Ishikawa (cell line): Measurements from ENCODE around the gene CLRN1.

Source experiments
- EP300 ChIP-seq: IDR thresholded peaks from 2 replicates; pipeline ENCODE4 v1.6.1; 2012; ENCODE audit warnings: borderline replicate concordance
- TAF1 ChIP-seq: IDR thresholded peaks from 2 replicates; pipeline ENCODE4 v1.6.1; 2012; ENCODE audit warnings: low read depth, mild to moderate bottlenecking
- TCF12 ChIP-seq: IDR thresholded peaks from 2 replicates; pipeline ENCODE4 v1.6.1; 2012; ENCODE audit warnings: low read depth
- TF ChIP-seq, protein P1 (sequence below): IDR thresholded peaks from 2 replicates; pipeline ENCODE4 v1.6.1; 2012

DNA sequence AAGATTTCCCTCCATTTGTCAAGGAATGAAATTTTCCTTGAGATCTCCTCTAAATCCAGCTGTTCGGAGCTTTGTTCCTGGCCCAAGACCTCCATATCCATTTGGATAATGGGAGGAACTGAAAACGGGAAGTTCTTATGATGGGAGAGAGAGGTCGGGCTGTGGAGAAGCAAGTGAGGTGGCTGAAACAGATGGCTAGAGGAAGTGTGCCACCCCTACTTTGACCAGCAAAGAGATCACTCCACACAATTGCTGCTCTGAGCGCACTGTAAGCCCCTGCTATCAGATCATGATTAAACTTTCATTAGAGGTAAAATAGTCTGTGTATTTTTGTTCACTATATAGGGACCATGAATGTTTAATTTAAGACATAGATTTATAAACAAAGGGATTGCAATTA, 67.2 kb downstream of the CLRN1 start, which contains the start of gene MINDY4B:
- TF ChIP-seq EP300 (no peak), TAF1 (no peak), TCF12 (no peak)
- TF ChIP-seq, protein P1, sequence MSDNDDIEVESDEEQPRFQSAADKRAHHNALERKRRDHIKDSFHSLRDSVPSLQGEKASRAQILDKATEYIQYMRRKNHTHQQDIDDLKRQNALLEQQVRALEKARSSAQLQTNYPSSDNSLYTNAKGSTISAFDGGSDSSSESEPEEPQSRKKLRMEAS = no peak
